AG04449 (cell line): ENCODE results near the gene OBSCN.

ENCODE experiments used
- CTCF ChIA-PET: fragments of 350-600 bp; formaldehyde crosslinking; extraction: SDS; loops from one replicate; lab custom pipeline; 2021; ENCODE audit warnings: antibody characterized with exemption; lab: Yijun Ruan, JAX
- POLR2A ChIA-PET: fragments of 400-600, 350-600 bp; formaldehyde crosslinking; extraction: SDS; loops from one replicate; lab custom pipeline; 2020; ENCODE audit warnings: antibody characterized with exemption, inconsistent platforms; lab: Yijun Ruan, JAX
- DNase-seq: peaks from one replicate; pipeline ENCODE4 v3.0.0-alpha.2; 2010; ENCODE audit warnings: low read depth, low spot score
- H3K4me3 ChIP-seq: 2 replicates; pipeline ENCODE4 v1.5.1; 2011; ENCODE audit warnings: low read depth, mild to moderate bottlenecking, control low read depth, low read length
- TF ChIP-seq, protein P1 (sequence below): IDR thresholded peaks from one replicate; pipeline ENCODE4 v1.5.1; 2011; ENCODE audit warnings: mild to moderate bottlenecking, moderate library complexity, low read length, control low read depth, inconsistent platforms; ENCODE audit not compliant: insufficient read depth; ENCODE audit errors: missing control alignments

The OBSCN gene

GRCh38 chr1:228190182-228190581, 17.7 kb upstream of the OBSCN start:
- ChIA-PET CTCF (no interaction called here), POLR2A (no interaction called here)
- DNase-seq = no peak
- H3K4me3 ChIP-seq = no peak overlapping the region
- TF ChIP-seq, protein P1, sequence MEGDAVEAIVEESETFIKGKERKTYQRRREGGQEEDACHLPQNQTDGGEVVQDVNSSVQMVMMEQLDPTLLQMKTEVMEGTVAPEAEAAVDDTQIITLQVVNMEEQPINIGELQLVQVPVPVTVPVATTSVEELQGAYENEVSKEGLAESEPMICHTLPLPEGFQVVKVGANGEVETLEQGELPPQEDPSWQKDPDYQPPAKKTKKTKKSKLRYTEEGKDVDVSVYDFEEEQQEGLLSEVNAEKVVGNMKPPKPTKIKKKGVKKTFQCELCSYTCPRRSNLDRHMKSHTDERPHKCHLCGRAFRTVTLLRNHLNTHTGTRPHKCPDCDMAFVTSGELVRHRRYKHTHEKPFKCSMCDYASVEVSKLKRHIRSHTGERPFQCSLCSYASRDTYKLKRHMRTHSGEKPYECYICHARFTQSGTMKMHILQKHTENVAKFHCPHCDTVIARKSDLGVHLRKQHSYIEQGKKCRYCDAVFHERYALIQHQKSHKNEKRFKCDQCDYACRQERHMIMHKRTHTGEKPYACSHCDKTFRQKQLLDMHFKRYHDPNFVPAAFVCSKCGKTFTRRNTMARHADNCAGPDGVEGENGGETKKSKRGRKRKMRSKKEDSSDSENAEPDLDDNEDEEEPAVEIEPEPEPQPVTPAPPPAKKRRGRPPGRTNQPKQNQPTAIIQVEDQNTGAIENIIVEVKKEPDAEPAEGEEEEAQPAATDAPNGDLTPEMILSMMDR = no peak

GRCh38 chr1:228190778-228191177, 17.1 kb upstream of the OBSCN start:
- POLR2A ChIA-PET = no interaction called here

GRCh38 chr1:228194436-228194835, 13.4 kb upstream of the OBSCN start:
- H3K4me3 ChIP-seq = no peak overlapping the region
- ChIA-PET CTCF (no interaction called here), POLR2A (no interaction called here)
- no peak for DNase-seq
- TF ChIP-seq, protein P1 = no peak

More at GRCh38 chr1:228190778-228191177, 17.1 kb upstream of the OBSCN start:
- TF ChIP-seq, protein P1 = no peak
- no peak for DNase-seq
- H3K4me3 ChIP-seq = no peak overlapping the region
- CTCF ChIA-PET = no interaction called here

DNA sequence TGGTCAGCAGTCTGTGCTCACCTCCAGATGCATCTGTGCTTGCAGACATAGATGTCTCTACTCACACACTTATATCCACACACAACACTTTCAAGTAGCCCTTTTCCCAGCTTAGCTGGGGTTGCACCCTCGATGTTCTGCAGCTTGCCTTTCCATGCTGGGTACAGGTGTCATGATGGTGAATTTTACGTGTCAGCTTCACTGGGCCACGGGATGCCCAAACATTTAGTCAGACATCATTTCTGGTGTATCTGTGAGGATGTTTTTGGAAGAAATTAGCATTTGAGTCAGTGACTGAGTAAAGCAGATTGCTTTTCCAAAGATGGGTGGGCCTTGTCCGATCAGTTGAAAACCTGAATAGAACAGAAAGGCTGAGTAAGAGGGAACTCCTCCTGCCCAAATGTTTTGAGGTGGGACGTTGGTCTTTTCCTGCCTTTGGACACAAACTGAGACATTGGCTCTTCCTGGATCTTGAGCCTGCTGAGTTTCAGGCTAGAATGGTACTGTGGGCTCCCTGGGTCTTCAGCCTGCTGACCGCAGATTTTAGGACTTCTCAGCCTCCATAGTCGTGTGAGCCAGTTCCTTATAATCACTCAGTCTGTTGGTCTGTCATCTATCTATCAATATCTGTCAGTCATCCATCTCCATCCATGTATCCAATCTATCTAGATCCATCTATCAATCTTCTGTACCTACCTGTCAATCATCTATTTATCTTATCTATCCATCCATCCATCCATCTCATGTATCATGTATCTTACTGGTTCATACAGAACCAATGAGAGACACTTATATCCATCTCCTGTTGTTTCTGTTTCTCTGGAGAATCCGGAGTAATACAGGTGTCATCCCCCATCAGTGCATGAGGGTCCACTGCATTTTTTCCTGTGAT, 12.7 kb upstream of the OBSCN start:
- ChIA-PET CTCF (no interaction called here), POLR2A (no interaction called here)
- TF ChIP-seq, protein P1 = no peak
- no peak overlapping the region for H3K4me3 ChIP-seq
- no peak for DNase-seq

DNA sequence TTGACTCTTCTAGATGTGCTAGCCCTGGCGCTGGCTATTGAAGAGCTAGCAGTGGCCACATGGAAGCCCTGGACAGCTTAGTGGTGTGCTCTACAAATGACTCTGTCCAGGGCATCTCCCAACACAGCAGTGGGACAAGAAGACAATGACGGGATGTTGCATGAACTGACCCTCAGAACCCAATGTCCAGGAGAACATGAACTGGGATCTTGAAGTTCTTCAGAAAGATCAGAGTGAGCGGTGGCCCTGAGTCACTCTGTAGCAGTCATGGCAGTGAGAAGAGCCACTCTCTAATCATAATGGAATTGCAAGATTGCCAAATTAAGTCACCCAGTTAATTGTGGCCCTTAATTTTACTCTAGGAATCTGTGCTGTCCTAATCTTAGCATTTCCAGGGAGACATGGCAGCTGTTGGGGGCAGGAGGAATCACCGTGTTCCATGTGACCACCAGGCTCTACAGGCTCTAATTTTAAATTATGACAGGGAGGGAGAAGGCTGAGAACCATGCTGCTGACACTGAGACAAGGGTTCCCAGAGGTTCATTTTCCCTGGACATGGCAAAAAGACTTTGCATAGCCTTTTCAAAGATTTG, 10.2 kb upstream of the OBSCN start:
- CTCF ChIA-PET = interaction anchor here (0.6 kb wide), 1 partner anchor 8 kb away, joined by 3 read pairs; no protein-coding TSS in a partner anchor
- H3K4me3 ChIP-seq = no peak overlapping the region
- POLR2A ChIA-PET = no interaction called here

More for the DNA sequence above, 10.2 kb upstream of the OBSCN start:
- no peak for DNase-seq
- TF ChIP-seq, protein P1 = no peak
